NCI-H2081 (cell line): ENCODE measurements around the gene SNRNP40.
"Not testable (repeated sequence)": the region's sequence is repeated elsewhere in the genome, so short reads cannot be mapped to it uniquely, and the experiment has no call there.

Experiments
- DNase-seq, 2 experiments: peaks; one replicate each; lab custom pipeline; 2025; lab: John Stamatoyannopoulos, UW

SNRNP40 gene

DNA sequence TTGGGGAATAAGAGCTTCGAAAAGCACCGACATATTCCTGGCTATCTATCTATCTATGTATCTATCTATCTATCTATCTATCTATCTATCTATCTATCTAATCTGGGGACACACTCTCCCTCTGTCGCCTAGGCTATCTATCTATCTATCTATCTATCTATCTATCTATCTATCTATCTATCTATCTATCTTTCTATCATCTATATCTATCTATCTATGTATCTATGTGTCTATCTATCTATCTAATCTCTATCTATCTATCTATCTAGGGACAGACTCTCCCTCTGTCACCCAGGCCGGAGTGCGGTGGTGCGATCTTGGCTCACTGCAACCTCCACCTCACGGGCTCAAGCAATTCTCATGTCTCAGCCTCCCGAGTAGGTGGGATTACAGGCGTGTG lies 14.2 kb downstream of the SNRNP40 start:
- DNase-seq, result not testable (repeated sequence)

- DNase-seq, result no peak
Measured at GRCh38 chr1:31273619-31274018, 23.0 kb downstream of the SNRNP40 start.

DNA sequence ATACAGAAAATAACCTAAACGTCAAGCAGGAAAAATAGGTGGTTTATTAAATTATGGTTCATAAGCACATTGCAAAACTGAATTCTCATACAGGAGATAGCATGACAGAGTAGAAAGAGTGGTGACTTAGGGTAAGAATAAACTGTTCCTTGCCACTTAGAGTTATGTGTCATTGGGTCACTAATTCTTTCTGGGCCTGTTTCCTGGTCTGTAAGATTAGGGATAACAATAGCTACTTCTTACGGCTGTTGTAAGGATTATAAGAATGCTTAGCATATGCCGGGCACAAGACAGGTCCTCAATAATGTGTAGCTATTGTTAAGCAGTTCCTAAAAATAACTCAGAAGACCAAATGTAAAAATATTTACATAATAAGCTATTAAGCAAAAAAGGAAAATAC lies 24.2 kb downstream of the SNRNP40 start:
- DNase-seq, result no peak

DNA sequence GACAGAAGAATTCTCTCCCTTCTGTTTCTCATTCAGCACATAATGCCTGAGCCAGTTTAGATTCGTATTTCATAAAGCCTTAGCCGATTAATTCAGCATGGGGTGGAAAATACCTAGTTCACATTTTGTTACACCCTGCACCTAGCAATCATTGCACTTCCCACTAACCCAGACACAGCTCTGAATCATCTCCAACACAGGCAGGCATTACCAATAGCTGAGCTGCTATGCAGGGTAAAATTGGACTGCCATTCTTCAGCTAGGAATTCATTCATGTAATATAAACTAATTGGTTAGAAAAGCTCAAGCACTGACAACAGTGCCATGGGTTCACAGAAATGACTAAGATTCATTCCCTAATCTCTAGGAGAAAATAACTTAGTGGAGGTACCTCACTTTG lies 30.0 kb downstream of the SNRNP40 start:
- DNase-seq, result no peak

DNA sequence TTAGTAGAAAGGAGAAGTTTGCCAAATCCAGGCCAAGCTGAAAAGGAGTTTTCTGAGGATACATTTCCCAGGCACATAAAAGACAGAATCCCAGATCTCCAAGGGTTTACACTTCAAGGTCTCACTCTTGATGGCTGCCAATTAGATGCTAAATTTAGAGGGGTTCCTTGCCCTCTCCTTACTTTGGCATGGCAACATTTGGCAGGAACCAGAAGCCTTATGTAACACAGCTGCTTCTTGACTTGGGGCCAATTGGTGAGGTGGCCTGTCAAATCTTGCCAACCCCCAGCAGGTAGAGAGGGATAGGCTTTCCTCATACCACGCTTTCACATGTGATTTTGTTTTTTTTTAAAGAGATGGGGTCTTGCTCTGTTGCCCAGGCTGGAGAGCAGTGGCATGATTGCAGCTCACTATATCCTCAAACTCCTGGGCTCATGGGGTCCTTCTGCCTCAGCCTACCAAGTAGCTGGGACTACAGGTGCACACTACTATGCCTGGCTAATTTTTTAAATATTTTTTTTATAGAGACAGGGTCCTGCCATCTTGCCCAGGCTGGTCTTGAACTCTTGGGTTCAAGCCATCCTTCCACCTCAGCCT lies 31.7 kb downstream of the SNRNP40 start:
- no peak for DNase-seq

GRCh38 chr1:31263408-31263807 lies 33.2 kb downstream of the SNRNP40 start:
- DNase-seq, result no peak

DNA sequence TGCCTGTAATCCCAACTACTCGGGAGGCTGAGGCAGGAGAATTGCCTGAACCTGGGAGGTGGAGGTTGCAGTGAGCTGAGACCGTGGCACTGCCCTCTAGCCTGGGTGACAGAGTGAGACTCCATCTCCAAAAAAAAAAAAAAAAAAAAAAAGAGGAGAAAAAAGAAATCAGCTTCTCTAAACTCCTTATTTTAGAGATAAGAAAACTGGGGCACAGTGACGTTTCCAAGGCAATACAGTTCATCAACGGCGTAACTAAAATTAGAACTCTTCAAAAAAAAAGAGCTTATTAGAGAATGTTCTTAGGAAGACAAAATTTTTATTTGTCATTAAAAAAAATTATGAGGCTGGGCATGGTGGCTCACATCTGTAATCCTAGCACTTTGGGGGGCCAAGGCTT lies 34.2 kb downstream of the SNRNP40 start:
- DNase-seq, result not testable (repeated sequence)

DNA sequence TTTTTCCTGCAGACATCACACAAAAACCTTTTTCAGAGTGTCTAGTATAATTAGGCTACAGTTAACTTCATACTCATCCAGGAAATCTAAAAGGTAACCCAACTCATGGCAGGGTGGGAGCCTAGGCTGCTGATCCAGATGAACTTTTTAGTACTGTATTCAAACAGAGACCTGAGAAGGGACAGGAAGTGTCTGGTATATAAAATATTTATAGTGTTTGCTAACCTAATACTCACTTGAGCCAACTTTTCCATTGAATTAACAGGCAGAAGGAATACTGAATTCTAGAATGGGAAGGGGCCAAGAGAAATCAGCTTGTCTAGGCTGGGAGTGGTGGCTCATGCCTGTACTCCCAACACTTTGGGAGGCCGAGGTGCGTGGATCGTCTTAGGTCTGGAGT lies 34.7 kb downstream of the SNRNP40 start:
- DNase-seq, result no peak

- no peak for DNase-seq
Measured at GRCh38 chr1:31259746-31260145, 36.8 kb downstream of the SNRNP40 start.

DNA sequence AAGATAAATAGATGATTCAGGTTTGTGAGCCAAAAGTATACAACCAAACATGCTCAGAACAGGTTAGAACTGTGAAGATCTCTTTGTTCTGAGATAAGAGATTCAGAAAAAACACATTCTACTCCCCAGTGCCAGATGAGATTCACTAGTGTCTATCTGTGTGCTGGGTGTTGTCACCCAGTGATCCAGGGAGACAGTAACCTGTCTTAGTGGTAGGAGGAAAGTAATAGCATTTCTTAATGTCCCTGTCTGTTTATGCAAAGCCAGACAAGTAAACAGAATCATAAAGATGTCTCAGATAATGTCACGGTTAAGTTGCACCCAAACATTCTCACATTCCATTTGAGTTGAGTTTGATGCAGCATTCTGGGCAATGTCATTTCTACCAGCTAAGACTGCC lies 38.0 kb downstream of the SNRNP40 start:
- no peak for DNase-seq

GRCh38 chr1:31257213-31257612 lies 39.4 kb downstream of the SNRNP40 start:
- DNase-seq, result no peak

- no peak for DNase-seq
Measured at GRCh38 chr1:31249854-31250253, 46.7 kb downstream of the SNRNP40 start.

DNA sequence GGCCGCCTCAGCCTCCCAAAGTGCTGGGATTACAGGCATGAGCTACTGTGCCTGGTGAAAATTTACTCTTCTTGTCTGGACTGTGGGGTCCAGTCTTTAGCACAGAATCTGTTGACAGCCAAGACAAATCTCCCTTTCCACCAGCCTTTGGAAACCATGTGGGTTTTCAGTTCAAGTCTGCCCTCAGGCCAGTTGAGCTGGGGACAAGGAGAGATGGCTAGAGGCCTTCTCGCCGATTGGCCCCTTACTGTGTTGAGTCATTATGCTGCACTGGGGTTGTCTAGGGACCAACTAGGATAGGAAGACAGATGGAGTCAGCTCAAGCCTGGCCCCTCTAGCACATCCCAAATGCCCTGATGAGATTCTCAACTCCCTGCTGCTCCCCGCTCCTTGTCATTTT lies 48.3 kb downstream of the SNRNP40 start:
- DNase-seq, result no peak

GRCh38 chr1:31244326-31244725 lies 52.3 kb downstream of the SNRNP40 start:
- DNase-seq, result no peak

- DNase-seq, result peak; percentile 19 to 71
Measured at GRCh38 chr1:31243501-31244286, 52.9 kb downstream of the SNRNP40 start.

- no peak for DNase-seq
Measured at GRCh38 chr1:31241321-31241720, 55.3 kb downstream of the SNRNP40 start.

- peak; percentile 35 to 48 for DNase-seq
Measured at GRCh38 chr1:31239653-31240241, 56.8 kb downstream of the SNRNP40 start, which contains the start of gene NKAIN1. NKAIN1 (minus strand) TSS chr1:31239887; CDS start chr1:31239547, 340 bp downstream.

DNA sequence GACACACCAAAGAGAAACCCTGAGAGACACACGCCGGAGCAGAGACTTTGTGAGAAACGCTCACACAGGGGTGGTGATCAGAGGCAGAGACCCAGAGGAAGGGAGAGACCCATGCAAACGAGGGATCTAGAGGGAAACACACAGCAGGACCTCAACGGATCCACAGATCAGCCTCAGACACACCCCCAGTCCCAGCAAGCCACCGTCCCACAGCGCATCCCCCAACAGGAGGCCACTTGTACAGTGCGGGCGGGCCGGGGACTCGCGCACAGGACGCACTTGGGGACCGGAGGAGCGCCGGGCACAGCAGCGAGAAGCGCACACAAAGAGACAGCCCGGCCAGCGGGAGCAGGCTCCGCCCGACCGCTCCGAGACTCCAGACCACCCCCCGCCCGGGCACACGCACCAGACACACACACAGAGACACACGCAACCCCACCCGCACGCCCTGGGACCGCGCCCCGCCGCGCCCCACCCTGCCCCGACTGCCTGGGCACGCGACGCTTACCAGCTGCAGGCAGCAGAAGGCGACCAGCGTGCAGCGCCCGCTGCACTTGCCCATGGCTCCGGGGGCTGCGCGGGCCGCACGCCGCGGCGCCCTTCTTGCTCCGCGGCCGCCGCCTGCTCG lies 57.5 kb downstream of the SNRNP40 start:
- peak; percentile 35 to 59 for DNase-seq

- no peak for DNase-seq
Measured at GRCh38 chr1:31238612-31238985, 58.0 kb downstream of the SNRNP40 start.

DNA sequence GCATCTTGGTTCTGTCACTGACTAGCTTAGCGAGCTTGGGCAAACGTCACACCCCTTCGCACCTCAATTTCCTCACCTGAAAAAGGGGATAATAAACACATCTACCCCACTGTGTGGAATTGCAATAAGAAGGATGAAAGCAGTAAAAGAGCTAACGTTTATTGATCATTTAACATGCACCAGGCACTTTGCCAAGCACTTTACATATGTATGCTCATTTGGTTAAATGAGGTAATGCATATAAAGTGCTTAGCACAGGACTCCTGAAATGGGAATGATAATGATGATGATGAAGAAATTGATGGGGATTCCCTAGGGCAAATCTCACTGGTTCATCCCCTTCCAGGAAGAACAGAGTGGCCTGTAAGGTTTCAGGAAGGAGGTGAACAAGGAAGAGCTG lies 61.7 kb downstream of the SNRNP40 start:
- no peak for DNase-seq

- DNase-seq, result no peak
Measured at GRCh38 chr1:31234123-31234708, 62.4 kb downstream of the SNRNP40 start.

GRCh38 chr1:31232689-31233088 lies 63.9 kb downstream of the SNRNP40 start:
- no peak for DNase-seq
